ENCODE measurements around the gene PPARA.

PPARA gene

GRCh38 chr22:46113910-46114517, 36.3 kb upstream of the PPARA start:
- no peak for TF ChIP-seq CTCF (IDR thresholded peaks at IDR 0.05; ENCODE audit: borderline replicate concordance, insufficient read depth, low read depth, low read length)
- no peak overlapping the region for H3K4me3 ChIP-seq (ENCODE audit: low read depth, low read length)

- H3K4me3 ChIP-seq (ENCODE audit: low read depth, low read length), result no peak overlapping the region
- TF ChIP-seq CTCF (IDR thresholded peaks at IDR 0.05; ENCODE audit: borderline replicate concordance, insufficient read depth, low read depth, low read length), result no peak
These were observed 35.6 kb upstream of the PPARA start for GRCh38 chr22:46114518-46115387.

GRCh38 chr22:46115388-46115678, 35.0 kb upstream of the PPARA start:
- no peak for TF ChIP-seq CTCF (IDR thresholded peaks at IDR 0.05; ENCODE audit: borderline replicate concordance, insufficient read depth, low read depth, low read length)
- no peak overlapping the region for H3K4me3 ChIP-seq (ENCODE audit: low read depth, low read length)

GRCh38 chr22:46115755-46116490, 34.4 kb upstream of the PPARA start:
- no peak overlapping the region for H3K4me3 ChIP-seq (ENCODE audit: low read depth, low read length)
- no peak for TF ChIP-seq CTCF (IDR thresholded peaks at IDR 0.05; ENCODE audit: borderline replicate concordance, insufficient read depth, low read depth, low read length)

- H3K4me3 ChIP-seq (ENCODE audit: low read depth, low read length), result no peak overlapping the region
- peak; percentile 93 for TF ChIP-seq CTCF (IDR thresholded peaks at IDR 0.05; ENCODE audit: borderline replicate concordance, insufficient read depth, low read depth, low read length)
These were observed 33.8 kb upstream of the PPARA start for GRCh38 chr22:46116491-46116958.

- TF ChIP-seq CTCF (IDR thresholded peaks at IDR 0.05; ENCODE audit: borderline replicate concordance, insufficient read depth, low read depth, low read length), result no peak
- H3K4me3 ChIP-seq (ENCODE audit: low read depth, low read length), result no peak overlapping the region
These were observed 32.8 kb upstream of the PPARA start for GRCh38 chr22:46117206-46118199.
